GM12872 (cell line): ENCODE measurements around the gene INSYN1.

ENCODE experiments used
- TF ChIP-seq, protein P1 (sequence below): IDR thresholded peaks from 3 replicates; pipeline ENCODE4 v1.5.1; 2011; ENCODE audit warnings: low read depth, mild to moderate bottlenecking, low read length, moderate library complexity; ENCODE audit not compliant: insufficient read depth

The INSYN1 gene

DNA sequence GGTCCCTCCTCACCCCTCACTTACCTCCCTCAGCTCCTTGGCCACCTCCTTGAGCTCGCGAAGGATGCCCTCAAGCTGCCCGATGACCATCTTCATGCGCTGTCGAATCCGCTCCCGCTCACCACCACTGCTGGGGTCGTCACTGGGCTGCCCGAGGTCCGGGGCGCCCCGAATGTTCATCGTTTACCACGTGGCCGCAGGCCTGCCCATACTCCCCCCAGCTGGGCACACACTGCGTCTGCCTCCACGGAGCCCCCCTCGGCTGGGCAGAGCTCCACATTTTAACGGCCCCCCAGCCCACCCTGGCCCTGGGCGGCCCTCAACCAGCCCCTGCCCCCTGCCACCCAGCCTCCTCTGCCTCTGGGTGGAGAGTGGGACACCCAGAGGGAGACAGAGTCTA, 2.2 kb downstream of the INSYN1 start:
- TF ChIP-seq, protein P1, sequence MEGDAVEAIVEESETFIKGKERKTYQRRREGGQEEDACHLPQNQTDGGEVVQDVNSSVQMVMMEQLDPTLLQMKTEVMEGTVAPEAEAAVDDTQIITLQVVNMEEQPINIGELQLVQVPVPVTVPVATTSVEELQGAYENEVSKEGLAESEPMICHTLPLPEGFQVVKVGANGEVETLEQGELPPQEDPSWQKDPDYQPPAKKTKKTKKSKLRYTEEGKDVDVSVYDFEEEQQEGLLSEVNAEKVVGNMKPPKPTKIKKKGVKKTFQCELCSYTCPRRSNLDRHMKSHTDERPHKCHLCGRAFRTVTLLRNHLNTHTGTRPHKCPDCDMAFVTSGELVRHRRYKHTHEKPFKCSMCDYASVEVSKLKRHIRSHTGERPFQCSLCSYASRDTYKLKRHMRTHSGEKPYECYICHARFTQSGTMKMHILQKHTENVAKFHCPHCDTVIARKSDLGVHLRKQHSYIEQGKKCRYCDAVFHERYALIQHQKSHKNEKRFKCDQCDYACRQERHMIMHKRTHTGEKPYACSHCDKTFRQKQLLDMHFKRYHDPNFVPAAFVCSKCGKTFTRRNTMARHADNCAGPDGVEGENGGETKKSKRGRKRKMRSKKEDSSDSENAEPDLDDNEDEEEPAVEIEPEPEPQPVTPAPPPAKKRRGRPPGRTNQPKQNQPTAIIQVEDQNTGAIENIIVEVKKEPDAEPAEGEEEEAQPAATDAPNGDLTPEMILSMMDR, result no peak

DNA sequence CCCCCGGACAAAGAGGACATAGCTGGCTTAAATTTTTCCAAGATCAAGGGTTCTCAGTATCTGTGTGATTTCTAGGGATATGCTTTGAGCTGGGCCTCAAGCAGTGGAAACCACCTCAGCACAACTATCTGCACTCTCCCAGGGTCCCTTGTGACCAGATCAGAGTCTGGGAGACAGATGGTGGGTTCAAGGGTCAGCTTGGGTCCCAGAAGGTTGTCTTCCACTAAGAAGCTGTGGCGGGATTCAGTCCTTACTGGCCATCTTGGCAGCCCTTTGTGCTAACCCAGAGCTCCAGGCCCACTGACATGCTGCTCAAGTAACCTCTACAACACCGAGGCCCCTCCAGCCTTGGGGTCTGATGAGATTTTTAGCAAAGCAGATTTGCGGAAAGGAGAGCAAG, 2.7 kb downstream of the INSYN1 start:
- TF ChIP-seq, protein P1, result no peak

DNA sequence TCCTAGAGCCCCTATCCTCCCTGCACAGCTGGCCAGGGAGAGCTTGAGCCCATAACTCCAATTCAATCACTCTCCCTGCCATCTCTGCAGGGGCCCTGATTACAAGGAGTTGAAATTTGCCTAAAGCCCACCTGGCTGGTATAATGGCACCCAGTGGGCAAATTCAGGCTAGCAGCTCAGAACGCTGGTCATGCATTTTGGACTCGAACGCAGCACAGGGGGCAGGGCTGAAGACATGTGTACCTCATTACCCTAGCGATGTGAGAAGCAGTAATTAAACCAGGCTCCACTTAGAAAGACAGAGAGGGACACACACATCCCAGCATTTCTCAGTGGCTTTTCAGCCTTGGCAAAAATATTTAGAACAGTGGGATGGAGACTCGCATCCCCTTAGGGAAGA, 3.2 kb downstream of the INSYN1 start:
- TF ChIP-seq, protein P1, result no peak

DNA sequence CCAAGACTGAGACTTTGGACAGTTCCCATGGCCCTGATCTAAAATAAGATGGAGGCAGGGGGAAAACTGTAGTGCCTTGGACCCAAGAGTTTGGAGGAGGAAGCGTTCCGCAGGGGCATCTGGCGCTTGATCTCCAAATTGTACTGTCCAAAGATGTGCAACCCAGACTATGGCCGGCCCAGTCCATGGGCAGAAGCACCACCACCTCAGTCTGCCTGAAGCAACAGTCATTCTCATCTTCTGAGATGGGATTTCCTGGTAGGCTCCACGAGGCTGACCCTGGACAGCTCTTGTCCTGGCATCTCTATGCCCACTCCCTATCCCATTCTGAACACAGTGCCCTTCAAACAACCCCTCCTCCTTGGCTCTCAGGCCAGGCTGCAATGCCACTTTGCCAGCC, 3.6 kb downstream of the INSYN1 start:
- TF ChIP-seq, protein P1, result no peak

DNA sequence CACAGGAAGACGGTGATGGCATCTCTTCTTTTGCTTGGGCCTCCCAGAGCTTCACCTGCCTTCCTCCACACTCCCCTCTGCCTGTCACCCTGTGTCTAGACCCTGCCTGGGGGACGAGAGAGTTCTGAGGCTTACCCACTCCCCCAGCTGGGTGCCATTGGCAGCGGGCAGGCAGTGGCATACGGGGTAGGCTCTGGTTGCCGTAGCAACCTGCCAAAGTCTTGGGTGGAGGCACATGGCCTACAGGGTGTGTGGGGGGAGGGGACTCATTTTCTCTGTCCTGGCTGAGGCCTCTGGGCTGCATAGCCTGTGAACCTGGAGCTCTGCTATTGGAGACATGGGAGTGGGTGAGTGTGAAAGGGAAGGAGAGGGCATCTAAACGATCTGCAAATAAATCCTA, 4.4 kb downstream of the INSYN1 start:
- TF ChIP-seq, protein P1, result no peak

DNA sequence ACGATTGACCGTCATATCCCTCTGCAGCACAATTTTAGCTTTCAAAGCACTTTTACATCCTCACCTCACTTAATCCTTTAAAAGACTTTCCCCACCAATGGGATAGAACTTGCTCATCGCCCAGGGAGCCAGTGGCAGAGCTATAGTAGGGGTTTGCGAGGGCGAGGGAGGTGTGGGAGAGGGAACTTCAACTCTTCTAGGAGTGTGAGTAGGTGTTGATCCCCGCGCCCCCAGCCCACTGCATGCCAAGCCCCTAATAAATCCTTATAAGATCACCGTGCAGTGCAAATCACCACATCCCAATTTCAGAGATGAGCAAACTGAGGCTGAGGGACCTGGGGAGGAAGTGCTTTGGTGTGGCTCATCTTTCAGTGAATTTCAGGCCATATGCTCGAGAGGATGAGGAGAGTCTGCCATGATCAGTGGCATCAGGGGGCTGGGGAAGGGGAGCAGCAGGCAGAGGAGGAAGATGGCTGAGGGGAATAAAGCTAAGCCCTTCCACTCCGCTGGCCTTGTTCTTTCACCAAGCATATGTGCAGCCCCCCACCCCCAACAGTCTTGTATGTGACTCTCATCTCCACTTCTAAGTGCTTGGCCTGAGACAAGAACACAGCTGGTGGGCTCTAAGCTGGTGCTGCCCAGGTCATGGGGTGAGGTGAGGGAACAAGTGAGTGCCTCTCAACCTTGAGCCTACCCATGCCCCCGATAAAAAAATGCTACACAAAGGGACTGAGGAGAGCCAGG, 5.1 kb downstream of the INSYN1 start:
- TF ChIP-seq, protein P1, result no peak

DNA sequence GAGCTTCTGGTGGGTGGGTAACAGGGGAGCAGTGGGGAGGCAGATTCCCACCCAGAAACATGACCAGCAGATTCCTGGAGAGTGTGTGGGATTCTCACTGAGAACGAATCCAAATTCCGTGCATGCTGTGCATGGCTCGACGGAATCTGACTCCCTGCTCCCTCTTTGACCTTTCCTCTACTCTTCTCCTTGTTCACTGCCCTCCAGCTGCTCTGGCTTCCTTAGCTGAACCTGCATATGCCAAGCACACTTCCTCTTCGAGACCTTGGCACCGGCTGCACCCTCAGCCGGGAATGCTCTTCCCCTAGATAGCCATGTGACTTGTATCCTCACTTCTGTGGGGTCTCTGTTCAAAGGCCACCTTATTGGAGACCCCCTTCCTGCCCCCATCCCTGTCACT, 6.3 kb downstream of the INSYN1 start:
- TF ChIP-seq, protein P1, result no peak

DNA sequence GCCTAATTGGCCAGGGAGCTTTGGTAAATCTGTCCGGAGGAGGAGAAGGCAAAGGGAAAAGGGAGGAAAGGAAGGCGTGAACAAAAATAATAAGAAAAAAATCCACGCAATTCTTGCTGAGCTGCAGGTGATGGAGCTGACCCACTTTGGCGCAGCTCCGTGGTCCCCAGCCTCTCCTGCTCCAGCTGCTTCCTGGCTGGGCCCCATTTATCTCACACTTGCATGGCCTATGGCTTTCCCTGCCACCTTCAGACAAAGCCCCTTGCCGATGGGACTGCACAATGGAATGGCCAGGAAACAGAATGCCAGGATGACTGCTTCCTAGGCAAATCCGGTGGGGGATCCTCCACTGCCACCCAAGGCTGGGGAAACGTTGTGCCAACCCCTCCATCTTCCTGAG, 6.9 kb downstream of the INSYN1 start:
- TF ChIP-seq, protein P1, result no peak
